GM12865 (cell line): ENCODE results near the gene OVCH2.

Experiments
- DNase-seq: peaks from one replicate; pipeline ENCODE4 v3.0.0; 2010; ENCODE audit warnings: low read depth
- H3K4me3 ChIP-seq: 2 replicates; pipeline ENCODE4 v1.5.1; 2011; ENCODE audit warnings: mild to moderate bottlenecking, low read depth, low read length, control low read depth
- CTCF ChIP-seq: IDR thresholded peaks from 2 replicates; pipeline ENCODE4 v1.5.1; 2011; ENCODE audit warnings: low read length, control low read depth, low read depth, inconsistent platforms; ENCODE audit not compliant: insufficient read depth; ENCODE audit errors: missing control alignments

OVCH2 gene

DNA sequence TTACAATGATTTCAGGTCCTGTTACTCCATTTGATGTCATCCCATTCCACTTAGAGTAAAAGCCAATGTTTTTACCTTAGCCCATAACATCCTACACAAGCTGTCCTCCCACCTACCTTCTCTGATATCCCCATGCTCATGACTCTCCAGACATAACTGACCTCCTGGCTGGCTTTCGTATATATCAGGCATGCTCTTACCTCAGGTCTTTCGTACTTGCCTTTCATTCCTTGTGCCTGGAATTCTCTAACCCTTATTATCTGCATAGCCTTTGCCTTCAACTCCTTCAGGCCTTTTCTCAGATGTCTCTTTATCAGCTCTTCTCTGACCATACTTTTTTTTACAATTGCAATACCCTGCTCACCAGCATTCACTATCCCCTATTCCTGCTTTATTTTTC is 22.7 kb downstream of the OVCH2 start:
- DNase-seq: no peak
- no peak overlapping the region for H3K4me3 ChIP-seq
- no peak for TF ChIP-seq CTCF

GRCh38 chr11:7677796-7678201 is 28.5 kb downstream of the OVCH2 start:
- no peak for TF ChIP-seq CTCF
- DNase-seq: no peak
- H3K4me3 ChIP-seq: no peak overlapping the region

- no peak overlapping the region for H3K4me3 ChIP-seq
- no peak for DNase-seq
- no peak for TF ChIP-seq CTCF
Observed at GRCh38 chr11:7677071-7677470, 29.2 kb downstream of the OVCH2 start.

DNA sequence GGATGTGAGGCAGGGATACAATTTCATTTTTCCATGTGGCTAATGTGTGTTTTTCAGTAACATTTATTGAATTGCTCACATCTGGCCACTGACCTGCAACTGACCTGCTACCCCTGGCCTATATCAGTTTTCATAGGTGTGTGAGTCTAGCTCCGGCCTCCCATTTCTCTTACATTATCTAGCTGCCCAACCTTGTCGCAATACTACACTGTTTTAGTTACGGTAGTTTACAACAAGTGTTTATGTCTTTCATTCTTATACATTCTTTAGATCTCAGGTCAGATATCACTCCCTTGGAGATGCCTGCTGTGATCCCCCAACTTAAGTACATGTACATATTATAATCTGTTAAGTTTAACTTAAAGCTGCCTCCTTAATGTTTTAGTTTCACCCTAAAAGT is 30.6 kb downstream of the OVCH2 start:
- no peak for DNase-seq
- no peak for TF ChIP-seq CTCF
- H3K4me3 ChIP-seq: no peak overlapping the region

DNA sequence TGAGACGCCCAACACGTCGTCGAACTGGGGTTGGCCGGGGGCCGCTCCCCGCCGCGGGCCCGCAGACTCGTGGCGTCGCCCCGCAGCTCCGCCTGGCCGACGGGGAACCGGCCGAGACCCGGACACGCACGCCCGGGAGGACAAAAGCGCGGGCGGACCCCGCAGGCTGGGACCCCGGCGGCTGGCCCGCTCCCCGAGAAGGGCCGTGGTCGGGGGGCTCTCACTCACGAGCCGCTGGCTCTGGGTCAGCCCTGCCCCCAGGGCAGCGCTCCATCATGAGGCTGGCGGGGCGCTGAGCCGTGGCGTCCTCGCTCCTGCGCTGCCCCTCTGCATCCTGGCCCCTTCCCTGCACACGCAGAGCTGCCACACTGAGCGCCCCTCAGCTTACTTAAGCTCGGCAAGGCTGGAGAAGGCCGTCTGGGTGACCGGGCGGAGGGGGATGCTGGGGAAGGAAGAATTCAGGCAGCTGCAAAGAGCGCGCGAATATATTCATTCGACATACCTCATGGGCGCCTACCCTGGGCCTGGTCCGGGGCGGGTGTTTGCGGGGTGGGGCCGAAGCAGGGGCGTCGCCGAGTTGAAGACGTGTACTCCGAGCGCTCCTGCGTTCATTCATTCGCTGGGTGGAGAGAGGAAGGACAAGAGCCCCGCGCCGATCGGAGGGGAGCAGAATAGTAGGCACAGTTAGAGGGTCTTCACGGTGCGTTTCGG is 32.4 kb downstream of the OVCH2 start:
- DNase-seq: peak; percentile 23
- TF ChIP-seq CTCF: no peak
- H3K4me3 ChIP-seq: peak overlapping the region; percentile 57

- no peak for TF ChIP-seq CTCF
- peak within 1 kb of the TSS; percentile 57 for H3K4me3 ChIP-seq
- peak; percentile 54 for DNase-seq
Observed at GRCh38 chr11:7672960-7673723, 33.1 kb downstream of the OVCH2 start, which contains the start of gene CYB5R2. TSS of gene CYB5R2 (minus strand) at chr11:7673500. CDS start at chr11:7672825, 675 bp downstream.
